CD1c-positive myeloid dendritic cell (primary cell): ENCODE results near the gene CLCC1.

Experiments
- DNase-seq: peaks from one replicate; pipeline ENCODE4 v3.0.0-alpha.2; 2016; ENCODE audit errors: extremely low spot score

CLCC1 gene

GRCh38 chr1:108916788-108917187 is 46.5 kb downstream of the CLCC1 start:
- DNase-seq: no peak
